ENCODE measurements around the gene ING5.

Gene ING5

GRCh38 chr2:241763551-241764274, 61.9 kb downstream of the ING5 start:
- FAIRE-seq, result no peak

DNA sequence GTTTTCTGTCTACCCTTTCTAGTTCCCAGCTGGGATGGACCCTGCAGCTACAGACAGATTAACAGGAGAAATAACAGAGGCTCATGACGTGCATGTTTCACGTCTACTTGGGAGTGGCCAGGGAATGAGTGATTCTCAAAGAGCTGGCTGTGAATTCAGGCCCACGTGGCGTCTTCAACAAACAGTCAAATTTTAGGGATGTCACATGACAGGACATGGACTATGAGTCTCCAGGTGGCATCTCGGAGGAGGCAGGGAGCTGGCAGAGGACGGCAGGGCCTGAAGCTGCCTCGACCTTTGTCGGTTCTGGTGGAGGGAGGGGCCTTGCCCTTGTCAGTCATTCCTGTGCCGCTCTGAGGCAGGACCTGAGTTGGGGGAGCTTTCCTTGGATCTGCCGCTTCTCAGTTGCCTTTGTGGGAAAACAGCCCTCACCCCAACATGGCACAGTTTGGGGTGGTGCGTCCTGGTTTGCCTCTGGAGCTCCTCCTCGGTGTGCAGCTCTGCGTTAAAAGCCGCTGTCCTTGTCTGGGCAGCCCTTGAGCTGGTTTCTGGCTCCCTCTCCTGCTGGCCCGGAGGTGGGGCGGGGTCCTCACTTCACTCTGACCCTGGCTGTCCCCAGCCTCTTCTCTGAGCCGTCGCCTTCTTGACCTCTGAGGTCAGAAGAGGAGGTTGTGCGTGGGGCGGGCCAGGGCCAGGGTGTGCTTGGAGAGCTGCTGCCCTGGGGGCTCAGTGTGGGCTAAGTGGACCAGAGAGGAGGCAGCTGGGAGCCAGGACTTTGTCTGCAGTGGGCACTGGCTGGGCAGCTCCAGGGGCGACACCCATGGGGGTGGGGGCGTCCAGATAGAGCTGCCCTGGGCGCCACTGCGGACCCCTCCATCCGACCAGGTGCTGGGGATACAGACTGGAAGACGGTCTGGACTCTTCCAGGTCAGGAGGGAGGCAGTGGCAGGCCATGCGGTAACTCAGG, 62.7 kb downstream of the ING5 start:
- no peak for FAIRE-seq

DNA sequence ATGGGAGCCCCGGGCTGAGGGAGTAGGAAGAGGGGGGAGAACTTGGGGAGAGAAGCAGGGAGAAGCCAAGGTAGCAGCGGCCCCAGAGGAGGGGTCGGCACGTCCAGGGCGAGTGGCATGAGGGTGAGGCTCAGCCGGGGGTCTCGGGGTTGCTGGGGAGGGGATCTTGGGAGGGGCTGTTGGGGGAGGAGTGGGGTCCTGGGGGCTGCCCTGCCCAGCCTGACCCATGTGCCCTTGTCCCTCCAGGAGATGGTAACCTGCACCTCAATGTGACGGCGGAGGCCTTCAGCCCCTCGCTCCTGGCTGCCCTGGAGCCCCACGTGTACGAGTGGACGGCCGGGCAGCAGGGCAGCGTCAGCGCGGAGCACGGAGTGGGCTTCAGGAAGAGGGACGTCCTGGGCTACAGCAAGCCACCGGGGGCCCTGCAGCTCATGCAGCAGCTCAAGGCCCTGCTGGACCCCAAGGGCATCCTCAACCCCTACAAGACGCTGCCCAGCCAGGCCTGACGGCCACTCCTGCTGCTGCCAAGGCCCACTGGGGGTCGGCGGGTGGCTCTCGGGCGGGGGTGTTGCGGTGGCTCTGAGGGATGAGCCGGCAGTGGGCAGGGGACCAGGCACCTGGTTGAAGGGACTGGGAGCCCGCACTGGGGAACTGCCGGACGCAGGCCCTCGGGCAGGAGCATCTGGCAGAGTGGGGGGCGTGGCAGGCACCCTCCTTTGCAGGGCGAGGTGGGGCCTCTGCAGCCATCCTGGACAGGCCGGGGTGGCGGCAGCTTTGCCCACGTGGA, 65.8 kb downstream of the ING5 start:
- no peak for FAIRE-seq

DNA sequence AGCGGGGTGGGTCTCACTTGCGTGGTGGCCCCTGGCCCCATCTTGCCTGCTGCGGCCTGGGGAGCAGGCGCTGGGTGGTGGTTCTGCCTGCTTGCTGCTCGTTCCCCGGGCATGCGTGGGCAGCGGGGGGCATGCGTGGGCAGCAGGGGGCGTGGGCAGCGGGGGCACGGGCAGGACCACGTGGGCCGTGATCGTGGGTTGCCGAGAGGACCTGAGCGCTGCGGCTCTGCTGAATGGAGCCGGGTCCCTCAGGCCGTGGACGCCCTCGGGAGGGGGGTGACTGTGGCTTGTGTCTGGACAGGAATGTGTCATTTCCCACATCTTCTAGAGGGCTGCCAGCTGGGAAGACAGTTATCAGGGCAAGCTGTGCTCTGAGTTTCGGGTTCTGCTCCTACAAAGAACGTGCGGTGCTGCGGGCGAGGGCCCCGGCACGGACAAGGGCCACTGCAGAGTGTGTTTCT, 66.4 kb downstream of the ING5 start:
- no peak for FAIRE-seq

DNA sequence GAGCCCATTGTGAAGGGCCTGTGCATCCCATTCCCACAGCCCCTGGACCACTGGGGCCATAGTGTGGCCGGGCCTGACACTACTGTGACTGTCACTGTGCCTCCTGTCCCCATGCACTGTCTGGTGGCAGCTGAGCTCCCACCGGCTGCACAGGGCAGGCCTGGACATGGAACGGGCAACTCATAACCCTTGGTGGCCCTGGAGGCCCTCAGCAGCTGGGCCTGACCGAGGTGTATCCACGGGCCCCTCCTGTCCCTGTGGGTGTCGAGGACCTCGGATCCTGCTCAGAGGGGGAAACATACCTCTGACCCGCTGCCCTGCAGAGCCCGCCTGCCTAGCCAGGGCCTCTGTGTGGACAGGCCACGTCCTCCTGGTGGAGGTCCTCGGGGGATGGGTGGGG, 67.0 kb downstream of the ING5 start:
- no peak for FAIRE-seq

- FAIRE-seq, result no peak
These were observed 68.0 kb downstream of the ING5 start for GRCh38 chr2:241769819-241770184.

GRCh38 chr2:241770185-241770935, 68.5 kb downstream of the ING5 start:
- no peak for FAIRE-seq

DNA sequence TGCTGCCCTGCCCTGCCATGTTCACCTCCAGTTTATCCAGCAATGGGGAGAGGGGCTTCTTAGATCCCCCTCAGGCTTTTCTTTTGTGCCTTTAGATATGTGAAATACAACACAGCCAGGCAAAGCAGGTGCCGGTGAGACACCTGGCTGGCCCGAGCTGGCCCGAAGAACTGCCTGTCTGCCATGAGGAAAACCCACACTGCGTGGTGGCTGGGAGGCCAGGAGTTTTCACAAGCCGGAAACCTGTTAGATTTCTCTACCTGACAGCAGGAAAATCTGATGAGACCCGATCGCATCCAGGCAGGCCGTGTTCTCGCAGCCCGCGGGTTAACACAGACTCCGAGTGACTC, 69.1 kb downstream of the ING5 start:
- FAIRE-seq, result no peak

GRCh38 chr2:241771286-241772062, 69.6 kb downstream of the ING5 start:
- no peak for FAIRE-seq

GRCh38 chr2:241772063-241772499, 70.2 kb downstream of the ING5 start:
- no peak for FAIRE-seq

GRCh38 chr2:241773511-241774418, 71.9 kb downstream of the ING5 start:
- FAIRE-seq, result no peak

DNA sequence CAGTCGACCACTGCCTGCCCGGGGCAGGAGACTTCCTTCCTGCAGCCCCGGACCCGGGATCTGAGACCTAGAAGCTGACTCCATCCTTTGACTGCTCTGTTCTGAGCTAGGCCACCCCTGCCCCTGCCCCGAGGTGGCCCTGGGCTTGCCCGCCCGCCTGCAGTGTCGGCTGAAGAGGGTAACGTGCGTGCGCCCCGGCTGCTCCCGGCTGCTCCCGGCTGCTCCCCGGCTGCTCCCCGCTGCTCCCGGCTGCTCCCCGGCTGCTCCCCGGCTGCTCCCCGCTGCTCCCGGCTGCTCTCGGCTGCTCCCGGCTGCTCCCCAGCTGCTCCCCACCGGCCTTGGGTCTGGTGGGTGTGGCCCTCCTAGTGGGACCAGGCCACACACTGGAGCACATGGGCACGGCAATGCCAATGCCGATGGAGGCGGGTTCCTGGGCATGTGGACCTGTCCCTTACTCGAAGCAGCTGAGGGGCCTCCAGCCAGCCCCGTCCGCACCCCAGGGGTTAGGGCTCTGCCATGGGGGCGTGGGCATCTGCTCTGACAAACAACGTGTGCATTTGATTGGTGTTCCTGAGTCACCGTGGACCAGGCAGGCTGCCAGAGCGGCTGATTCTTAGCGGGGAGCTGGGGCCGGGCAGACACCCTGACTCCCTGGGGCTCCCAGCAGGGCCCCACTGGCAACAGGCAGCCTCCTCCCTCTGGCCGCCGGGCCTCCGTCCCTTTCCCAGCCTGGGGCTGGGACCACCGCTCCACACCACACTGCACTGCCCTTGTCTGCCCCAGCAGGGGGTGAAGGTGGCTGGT, 72.8 kb downstream of the ING5 start:
- no peak for FAIRE-seq

DNA sequence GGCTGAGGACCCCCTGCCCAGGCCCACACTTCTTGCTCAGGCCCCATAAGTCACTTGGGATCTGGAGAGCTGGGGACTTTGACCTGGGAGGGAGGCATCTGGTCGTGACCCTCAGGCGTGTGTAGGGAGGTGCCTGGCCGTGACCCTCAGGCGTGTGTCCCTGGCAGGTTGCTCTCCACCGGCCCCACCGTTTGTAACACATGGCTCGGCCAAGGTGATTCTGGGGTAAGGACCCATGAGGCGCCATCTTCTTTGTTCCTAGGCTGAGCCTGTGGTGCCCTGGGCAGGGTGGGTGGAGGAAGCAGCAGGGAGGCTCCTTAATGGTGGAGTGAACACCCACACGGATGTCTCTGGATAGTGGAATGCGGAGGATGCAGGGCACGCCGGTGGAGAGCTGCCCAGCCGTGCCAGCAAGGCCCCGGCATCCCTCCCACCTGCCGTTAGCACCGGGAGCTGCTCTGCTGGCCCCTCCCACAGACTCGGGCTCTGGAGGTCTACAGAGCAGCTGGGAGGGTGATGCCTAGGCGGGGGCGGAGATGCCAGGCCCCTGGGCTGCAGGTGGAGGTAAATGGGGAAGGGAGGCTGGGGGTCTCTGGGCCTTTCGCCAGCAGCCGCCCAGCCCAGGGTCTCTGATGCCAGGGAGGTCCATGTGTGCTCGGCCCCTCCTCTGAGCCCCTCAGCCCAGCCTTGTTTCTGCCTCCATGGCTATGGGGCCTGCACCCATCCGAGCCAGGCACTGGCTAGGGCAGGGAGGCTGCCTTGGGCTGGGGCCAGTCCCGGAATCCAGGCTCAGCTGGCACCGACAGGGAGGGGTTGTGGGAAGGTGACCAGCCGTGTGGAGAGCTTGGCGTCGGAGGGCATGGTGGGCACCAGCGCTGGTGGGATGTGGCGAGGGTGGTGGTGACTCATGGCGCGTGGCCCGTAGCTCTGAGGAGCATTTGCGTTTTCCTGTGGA, 73.7 kb downstream of the ING5 start:
- FAIRE-seq, result no peak

GRCh38 chr2:241776336-241777169, 74.7 kb downstream of the ING5 start, which contains the start of gene GAL3ST2:
Gene GAL3ST2, plus strand, starts transcription at chr2:241776822. Its CDS starts 134 bp downstream, at chr2:241776956.
- FAIRE-seq, result no peak

GRCh38 chr2:241777170-241777685, 75.4 kb downstream of the ING5 start:
- no peak for FAIRE-seq

GRCh38 chr2:241777686-241778627, 76.1 kb downstream of the ING5 start:
- FAIRE-seq, result no peak

Data from TTC549 (cell line).